H9 (cell line): ENCODE results near the gene MUC4. TPM values are rescaled to one million over a fixed set of nuclear protein-coding genes. Genes with fewer than 3 reads are reported as not detected.

Source experiments
- DNase-seq: peaks from one replicate; pipeline ENCODE4 v3.0.0-alpha.2; 2017
- H2AFZ ChIP-seq: one replicate; pipeline ENCODE4 v1.6.1; 2013; ENCODE audit warnings: mild to moderate bottlenecking, low read length, control low read depth, moderate library complexity
- H2AK5ac ChIP-seq: 2 replicates; pipeline ENCODE4 v1.6.1; 2013; ENCODE audit warnings: low read length, control low read depth, mixed read lengths; ENCODE audit not compliant: insufficient read length
- H2BK120ac ChIP-seq: one replicate; pipeline ENCODE4 v1.6.1; 2013; ENCODE audit warnings: low read depth, mild to moderate bottlenecking, low read length, control low read depth, inconsistent platforms; ENCODE audit not compliant: poor library complexity, severe bottlenecking
- H2BK12ac ChIP-seq: 2 replicates; pipeline ENCODE4 v1.6.1; 2013; ENCODE audit warnings: low read length, control low read depth, mixed read lengths, low read depth; ENCODE audit not compliant: insufficient read length
- H2BK15ac ChIP-seq: 2 replicates; pipeline ENCODE4 v1.6.1; 2013; ENCODE audit warnings: low read depth, low read length, control low read depth
- H2BK20ac ChIP-seq: one replicate; pipeline ENCODE4 v1.6.1; 2013; ENCODE audit warnings: low read depth, mild to moderate bottlenecking, low read length, control low read depth, inconsistent platforms; ENCODE audit not compliant: poor library complexity, severe bottlenecking
- H2BK5ac ChIP-seq: 2 replicates; pipeline ENCODE4 v1.6.1; 2013; ENCODE audit warnings: low read length, control low read depth, mixed read lengths; ENCODE audit not compliant: insufficient read length
- H3K14ac ChIP-seq: 2 replicates; pipeline ENCODE4 v1.6.1; 2013; ENCODE audit warnings: low read length, control low read depth; ENCODE audit not compliant: insufficient read depth
- H3K18ac ChIP-seq: 2 replicates; pipeline ENCODE4 v1.6.1; 2013; ENCODE audit warnings: low read depth, mild to moderate bottlenecking, mixed read lengths, low read length, control low read depth; ENCODE audit not compliant: insufficient read length
- H3K23ac ChIP-seq: 2 replicates; pipeline ENCODE4 v1.6.1; 2013; ENCODE audit warnings: low read length, control low read depth, mixed read lengths, low read depth; ENCODE audit not compliant: insufficient read length
- H3K23me2 ChIP-seq: 2 replicates; pipeline ENCODE4 v1.6.1; 2013; ENCODE audit warnings: low read depth, mild to moderate bottlenecking, mixed read lengths, low read length, control low read depth; ENCODE audit not compliant: insufficient read length, poor library complexity, severe bottlenecking
- H3K27ac ChIP-seq: 2 replicates; pipeline ENCODE4 v1.5.1; 2013; ENCODE audit warnings: low read length, control low read depth, mixed read lengths, low read depth; ENCODE audit not compliant: insufficient read length
- H3K27me3 ChIP-seq: 2 replicates; pipeline ENCODE4 v1.6.1; 2013; ENCODE audit warnings: low read length, control low read depth, inconsistent platforms; ENCODE audit not compliant: insufficient read depth
- H3K4ac ChIP-seq: 2 replicates; pipeline ENCODE4 v1.6.1; 2013; ENCODE audit warnings: low read depth, mild to moderate bottlenecking, control low read depth, inconsistent platforms, low read length, moderate library complexity
- H3K4me1 ChIP-seq: 2 replicates; pipeline ENCODE4 v1.6.1; 2013; ENCODE audit warnings: low read length, control low read depth, inconsistent platforms; ENCODE audit not compliant: insufficient read depth
- H3K4me2 ChIP-seq: 2 replicates; pipeline ENCODE4 v1.6.1; 2013; ENCODE audit warnings: low read length, control low read depth, mixed read lengths; ENCODE audit not compliant: insufficient read length, insufficient read depth
- H3K56ac ChIP-seq: 2 replicates; pipeline ENCODE4 v1.6.1; 2013; ENCODE audit warnings: low read depth, mild to moderate bottlenecking, mixed read lengths, low read length, control low read depth; ENCODE audit not compliant: insufficient read length
- H3K79me1 ChIP-seq: 2 replicates; pipeline ENCODE4 v1.6.1; 2013; ENCODE audit warnings: low read depth, mild to moderate bottlenecking, moderate library complexity, low read length, control low read depth, inconsistent platforms; ENCODE audit not compliant: insufficient read depth, poor library complexity, severe bottlenecking
- H3K79me2 ChIP-seq: 2 replicates; pipeline ENCODE4 v1.6.1; 2013; ENCODE audit warnings: low read length, control low read depth, inconsistent platforms; ENCODE audit not compliant: insufficient read depth
- H3K9ac ChIP-seq: 2 replicates; pipeline ENCODE4 v1.6.1; 2013; ENCODE audit warnings: low read length, control low read depth, mixed read lengths; ENCODE audit not compliant: insufficient read length; ENCODE audit errors: extremely low read depth
- H3K9me3 ChIP-seq: one replicate; pipeline ENCODE4 v1.6.1; 2013; ENCODE audit warnings: low read depth, low read length, inconsistent platforms; ENCODE audit not compliant: control insufficient read depth
- H3T11ph ChIP-seq: one replicate; pipeline ENCODE4 v1.6.1; 2013; ENCODE audit warnings: mild to moderate bottlenecking, low read length, control low read depth, inconsistent platforms
- H4K20me1 ChIP-seq: one replicate; pipeline ENCODE4 v1.6.1; 2013; ENCODE audit not compliant: control insufficient read depth, insufficient read length, insufficient read depth
- H4K5ac ChIP-seq: 2 replicates; pipeline ENCODE4 v1.6.1; 2013; ENCODE audit warnings: low read depth, mild to moderate bottlenecking, mixed read lengths, low read length, control low read depth; ENCODE audit not compliant: insufficient read length
- H4K8ac ChIP-seq: replicated peaks from 2 replicates; pipeline ENCODE4 v1.6.1; 2013; ENCODE audit warnings: low read length, control low read depth, mixed read lengths, low read depth; ENCODE audit not compliant: insufficient read length
- H4K91ac ChIP-seq: 2 replicates; pipeline ENCODE4 v1.6.1; 2013; ENCODE audit warnings: low read depth, mild to moderate bottlenecking, moderate library complexity, mixed read lengths, low read length, control low read depth; ENCODE audit not compliant: insufficient read length
- H3K27ac Mint-ChIP-seq, 3 experiments: 2 replicates in 2 of 3; 3 replicates in 1 of 3; pipeline ENCODE4 v1.8.0; 2020 to 2021; ENCODE audit warnings: mixed read lengths in 3 of 3, mild to moderate bottlenecking in 1 of 3, moderate library complexity in 1 of 3
- H3K27me3 Mint-ChIP-seq: 2 replicates; pipeline ENCODE4 v1.8.0; 2021; ENCODE audit warnings: low read depth, mild to moderate bottlenecking, moderate library complexity, mixed read lengths
- H3K36me3 Mint-ChIP-seq, 3 experiments: 2 replicates in 2 of 3; 3 replicates in 1 of 3; pipeline ENCODE4 v1.8.0; 2020 to 2021; ENCODE audit warnings: low read depth in 3 of 3, mixed read lengths in 3 of 3; ENCODE audit not compliant: insufficient read depth in 1 of 3
- H3K4me1 Mint-ChIP-seq, 2 experiments: 2 replicates each; pipeline ENCODE4 v1.8.0; 2020; ENCODE audit warnings: mixed read lengths in 2 of 2
- H3K4me3 Mint-ChIP-seq, 2 experiments: 2 replicates in 1 of 2; 3 replicates in 1 of 2; pipeline ENCODE4 v1.8.0; 2020 to 2021; ENCODE audit warnings: mild to moderate bottlenecking in 2 of 2, mixed read lengths in 2 of 2, moderate library complexity in 1 of 2
- H3K9me3 Mint-ChIP-seq, 2 experiments: 2 replicates in 1 of 2; 3 replicates in 1 of 2; pipeline ENCODE4 v1.8.0; 2020; ENCODE audit warnings: mild to moderate bottlenecking in 2 of 2, mixed read lengths in 2 of 2, moderate library complexity in 1 of 2
- WGBS: extraction: QIAGEN DNeasy Blood & Tissue Kit; methylation state at CpG from one replicate; pipeline ENCODE4 v1.1.7; 2013; ENCODE audit warnings: missing lambda C conversion rate, low lambda C conversion rate, mixed read lengths; ENCODE audit not compliant: insufficient read length; ENCODE audit errors: extremely low coverage; 5-methylcytosine and 5-hydroxymethylcytosine counted together
- total RNA-seq: library from RNA; stranded (reverse); gene quantifications from 2 replicates; pipeline ENCODE4 v1.2.1, GENCODE V29; 2021
- TF ChIP-seq, protein P1 (sequence below): fragments of 200-600 bp; sonication (generic); conservative IDR thresholded peaks from 3 replicates; pipeline ENCODE4 v1.8.0; 2021; ENCODE audit warnings: antibody characterized with exemption, mild to moderate bottlenecking

The MUC4 gene
- total RNA-seq, 1 experiment from 2014 or later, result 1.2 TPM

DNA sequence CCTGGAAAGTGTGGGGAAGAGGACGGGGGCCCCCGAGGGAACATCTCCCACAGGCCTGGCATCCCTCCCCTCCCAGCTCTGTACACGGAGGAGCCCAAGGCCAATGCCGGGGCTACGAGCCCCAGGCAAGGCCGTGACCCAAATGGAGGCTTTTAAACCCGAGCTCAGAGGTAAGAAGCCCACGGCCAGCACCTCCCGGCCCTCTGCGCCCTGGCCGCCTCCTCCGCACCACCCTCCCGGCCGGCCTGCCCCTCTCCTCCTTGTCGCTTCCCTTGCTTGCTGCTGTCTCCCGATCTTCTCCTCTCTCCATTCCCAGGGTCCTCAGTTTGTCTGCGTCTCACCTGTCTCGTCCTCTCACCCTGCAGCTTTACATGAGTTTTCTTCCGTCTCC is 1.3 kb downstream of the MUC4 start:
- Histone ChIP-seq H4K20me1 (no peaks in the 10 kb centered on the region), H3K23me2 (no peaks in the 10 kb centered on the region), H2BK12ac (peak overlapping the region; percentile 43), H2BK5ac (no peak overlapping the region), H3K9ac (no peak overlapping the region), H3K4ac (no peak overlapping the region), H3K56ac (no peak overlapping the region), H2BK120ac (no peak overlapping the region), H2AFZ (no peak overlapping the region), H3K79me1 (no peaks in the 10 kb centered on the region), H2BK20ac (no peak overlapping the region), H3K27me3 (no peaks in the 10 kb centered on the region), H4K5ac (no peak overlapping the region), H3T11ph (no peak overlapping the region), H3K27ac (no peak overlapping the region), H4K91ac (no peak overlapping the region), H2BK15ac (no peak overlapping the region), H3K23ac (no peak overlapping the region), H3K79me2 (no peaks in the 10 kb centered on the region), H3K9me3 (no peaks in the 10 kb centered on the region), H3K14ac (no peak overlapping the region; the same call in 1 of the 2 replicates), H2AK5ac (no peak overlapping the region), H3K18ac (no peak overlapping the region), H3K4me2 (no peak overlapping the region), H3K4me1 (peaks cover 3% of the 10 kb centered on the region), H4K8ac (no peak overlapping the region)
- no peaks in the 10 kb centered on the region; a peak in 1 of 7 replicates for H3K36me3 Mint-ChIP-seq
- no CpG with 5 or more reads among the region's 19 CpGs for WGBS
- peak overlapping the region in 1 of 2 experiments; percentile 17; a peak in 2 of 5 replicates for H3K4me3 Mint-ChIP-seq
- H3K27ac Mint-ChIP-seq, result no peak overlapping the region
- DNase-seq, result no peak
- H3K27me3 Mint-ChIP-seq, result peaks cover 8% of the 10 kb centered on the region
- no peaks in the 10 kb centered on the region for H3K9me3 Mint-ChIP-seq
- TF ChIP-seq, protein P1, sequence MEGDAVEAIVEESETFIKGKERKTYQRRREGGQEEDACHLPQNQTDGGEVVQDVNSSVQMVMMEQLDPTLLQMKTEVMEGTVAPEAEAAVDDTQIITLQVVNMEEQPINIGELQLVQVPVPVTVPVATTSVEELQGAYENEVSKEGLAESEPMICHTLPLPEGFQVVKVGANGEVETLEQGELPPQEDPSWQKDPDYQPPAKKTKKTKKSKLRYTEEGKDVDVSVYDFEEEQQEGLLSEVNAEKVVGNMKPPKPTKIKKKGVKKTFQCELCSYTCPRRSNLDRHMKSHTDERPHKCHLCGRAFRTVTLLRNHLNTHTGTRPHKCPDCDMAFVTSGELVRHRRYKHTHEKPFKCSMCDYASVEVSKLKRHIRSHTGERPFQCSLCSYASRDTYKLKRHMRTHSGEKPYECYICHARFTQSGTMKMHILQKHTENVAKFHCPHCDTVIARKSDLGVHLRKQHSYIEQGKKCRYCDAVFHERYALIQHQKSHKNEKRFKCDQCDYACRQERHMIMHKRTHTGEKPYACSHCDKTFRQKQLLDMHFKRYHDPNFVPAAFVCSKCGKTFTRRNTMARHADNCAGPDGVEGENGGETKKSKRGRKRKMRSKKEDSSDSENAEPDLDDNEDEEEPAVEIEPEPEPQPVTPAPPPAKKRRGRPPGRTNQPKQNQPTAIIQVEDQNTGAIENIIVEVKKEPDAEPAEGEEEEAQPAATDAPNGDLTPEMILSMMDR, result no peak
- H3K4me1 Mint-ChIP-seq, result peaks cover 46 to 50% of the 10 kb centered on the region in 2 experiments
